Epithelial cell of esophagus (primary cell): ENCODE data around the gene ATAD3C.
A peak's percentile ranks its signal among the peaks of the same experiment; 100 is the strongest.
"Not testable (repeated sequence)": the region's sequence is repeated elsewhere in the genome, so short reads cannot be mapped to it uniquely, and the experiment has no call there.

Experiments used
- DNase-seq: peaks from one replicate; pipeline ENCODE4 v3.0.0; 2010; ENCODE audit warnings: low read depth
- H3K4me3 ChIP-seq: 2 replicates; pipeline ENCODE4 v1.5.1; 2011; ENCODE audit warnings: mild to moderate bottlenecking, low read length, control low read depth
- TF ChIP-seq, protein P1 (sequence below): IDR thresholded peaks from 2 replicates; pipeline ENCODE4 v1.5.1; 2011; ENCODE audit warnings: low read depth, mild to moderate bottlenecking, low read length, control low read depth, inconsistent platforms; ENCODE audit not compliant: insufficient read depth; ENCODE audit errors: missing control alignments

ATAD3C gene

GRCh38 chr1:1415751-1416150, 33.7 kb upstream of the ATAD3C start:
- no peak overlapping the region for H3K4me3 ChIP-seq
- no peak for DNase-seq
- TF ChIP-seq, protein P1, sequence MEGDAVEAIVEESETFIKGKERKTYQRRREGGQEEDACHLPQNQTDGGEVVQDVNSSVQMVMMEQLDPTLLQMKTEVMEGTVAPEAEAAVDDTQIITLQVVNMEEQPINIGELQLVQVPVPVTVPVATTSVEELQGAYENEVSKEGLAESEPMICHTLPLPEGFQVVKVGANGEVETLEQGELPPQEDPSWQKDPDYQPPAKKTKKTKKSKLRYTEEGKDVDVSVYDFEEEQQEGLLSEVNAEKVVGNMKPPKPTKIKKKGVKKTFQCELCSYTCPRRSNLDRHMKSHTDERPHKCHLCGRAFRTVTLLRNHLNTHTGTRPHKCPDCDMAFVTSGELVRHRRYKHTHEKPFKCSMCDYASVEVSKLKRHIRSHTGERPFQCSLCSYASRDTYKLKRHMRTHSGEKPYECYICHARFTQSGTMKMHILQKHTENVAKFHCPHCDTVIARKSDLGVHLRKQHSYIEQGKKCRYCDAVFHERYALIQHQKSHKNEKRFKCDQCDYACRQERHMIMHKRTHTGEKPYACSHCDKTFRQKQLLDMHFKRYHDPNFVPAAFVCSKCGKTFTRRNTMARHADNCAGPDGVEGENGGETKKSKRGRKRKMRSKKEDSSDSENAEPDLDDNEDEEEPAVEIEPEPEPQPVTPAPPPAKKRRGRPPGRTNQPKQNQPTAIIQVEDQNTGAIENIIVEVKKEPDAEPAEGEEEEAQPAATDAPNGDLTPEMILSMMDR: no peak

- not testable (repeated sequence) for H3K4me3 ChIP-seq
- peak; percentile 55 for DNase-seq
Observed at GRCh38 chr1:1417396-1417795, 32.1 kb upstream of the ATAD3C start.

DNA sequence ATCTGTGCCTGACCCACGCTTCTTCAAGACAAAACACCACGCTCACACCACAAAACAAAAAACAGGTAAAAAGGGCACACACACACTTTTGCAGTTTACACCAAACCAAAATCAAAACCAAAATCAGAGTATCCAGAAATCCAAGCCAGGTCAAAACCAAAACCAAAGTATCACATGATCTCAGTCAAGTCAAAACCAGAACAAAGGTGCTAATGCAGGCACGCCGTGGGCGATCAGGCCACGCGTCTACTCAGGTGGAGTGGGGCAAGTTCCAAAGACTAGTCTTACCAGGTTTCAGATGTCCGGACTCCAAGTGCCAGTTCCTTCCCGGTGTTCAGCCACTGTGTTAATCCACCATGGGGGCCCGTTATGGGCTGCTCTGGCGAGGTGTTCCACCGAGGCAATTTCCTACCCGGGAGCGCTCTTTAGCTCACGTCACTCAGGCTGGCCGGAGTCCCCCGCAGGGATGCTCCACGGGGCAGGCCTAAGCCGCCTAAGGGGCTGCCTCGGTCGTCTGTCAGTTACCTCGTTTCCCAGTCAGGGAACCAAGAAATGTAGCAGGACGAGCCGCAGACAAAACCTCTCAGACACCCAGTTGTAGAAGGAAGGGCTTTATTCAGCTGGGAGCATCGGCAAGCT, 31.5 kb upstream of the ATAD3C start:
- not testable (repeated sequence) for H3K4me3 ChIP-seq, DNase-seq

DNA sequence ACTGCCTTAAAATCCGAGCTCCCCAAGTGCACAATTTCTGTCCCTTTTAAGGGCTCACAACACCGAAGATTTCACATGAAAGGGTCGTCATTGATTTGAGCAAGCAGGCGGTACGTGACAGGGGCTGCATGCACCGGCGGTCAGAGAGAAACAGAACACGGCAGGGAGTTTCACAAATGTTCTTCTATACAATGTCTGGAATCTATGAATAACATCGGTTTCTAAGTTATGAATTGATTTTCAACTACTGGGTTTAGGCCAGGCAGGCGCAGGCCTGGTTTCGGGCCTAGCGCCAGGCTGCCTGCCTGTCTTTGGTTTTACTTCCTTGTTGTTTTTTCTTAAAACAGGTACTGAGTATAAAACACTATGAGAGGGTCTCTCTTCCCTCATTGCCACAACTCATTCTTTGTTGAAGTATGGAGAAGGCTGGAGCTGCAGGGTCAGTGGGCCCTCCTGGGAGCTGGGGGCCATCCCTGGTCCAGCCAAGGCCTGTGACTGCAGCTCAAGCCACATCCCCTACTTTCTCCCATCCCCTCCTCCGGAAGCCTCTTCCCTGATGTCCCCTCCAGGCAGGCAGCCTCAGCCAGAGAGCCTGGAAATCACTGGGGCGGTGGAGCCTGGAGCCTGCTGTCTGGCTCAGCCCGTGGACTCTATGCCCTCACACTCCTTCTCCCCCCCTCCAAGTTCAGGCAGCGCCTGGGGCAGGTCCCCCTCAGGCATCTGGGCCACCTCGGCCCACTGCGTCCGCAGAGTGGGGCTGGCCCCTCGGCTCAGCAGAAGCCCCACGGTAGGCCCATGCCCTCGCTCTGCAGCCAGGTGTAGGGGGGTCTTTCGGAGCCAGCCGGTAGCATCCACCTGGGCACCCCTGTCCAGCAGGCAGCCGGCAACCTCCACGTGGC, 30.8 kb upstream of the ATAD3C start:
- TF ChIP-seq, protein P1: no peak
- H3K4me3 ChIP-seq: no peak overlapping the region
- DNase-seq: no peak

- no peak for DNase-seq
- H3K4me3 ChIP-seq: peak overlapping the region; percentile 39
- TF ChIP-seq, protein P1: no peak
Observed at GRCh38 chr1:1419363-1419812, 30.1 kb upstream of the ATAD3C start.

GRCh38 chr1:1419813-1420653, 29.5 kb upstream of the ATAD3C start:
- H3K4me3 ChIP-seq: peak overlapping the region; percentile 45
- no peak for DNase-seq
- TF ChIP-seq, protein P1: no peak

DNA sequence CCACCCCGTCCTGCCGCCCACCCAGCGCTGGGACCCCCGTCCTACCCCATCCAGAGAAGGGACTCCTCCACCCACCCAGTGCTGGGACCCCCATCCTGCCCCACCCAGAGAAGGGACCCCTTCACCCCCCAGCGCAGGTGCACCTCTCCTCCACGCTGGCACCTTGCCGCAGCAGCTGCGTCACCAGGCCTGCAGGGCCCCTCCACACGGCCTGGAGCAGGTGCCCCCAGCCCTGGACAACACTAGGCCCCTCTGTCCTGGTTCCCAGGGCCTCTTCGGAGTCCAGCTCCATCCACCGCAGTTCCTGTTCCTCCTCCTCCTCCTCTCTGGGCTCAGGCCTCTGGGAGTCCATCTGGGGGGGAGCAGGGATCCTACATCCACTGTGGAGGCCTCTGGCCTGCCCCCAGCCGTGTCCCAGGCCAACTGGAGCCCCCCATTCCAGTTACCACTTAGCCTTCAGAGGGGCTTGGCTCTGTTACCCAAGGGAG, 28.8 kb upstream of the ATAD3C start:
- TF ChIP-seq, protein P1: no peak
- no peak for DNase-seq
- peak overlapping the region; percentile 45 for H3K4me3 ChIP-seq
